Activated CD4-positive, alpha-beta memory T cell treated with anti-CD3 and anti-CD28 coated beads, Interleukin-2, amount 10 ng/mL, durations not matched to agents 7 days and 5 days (primary cell): Measurements from ENCODE around the gene OR2A25. TPM values are rescaled to one million over a fixed set of nuclear protein-coding genes. Genes with fewer than 3 reads are reported as not detected.

Experiments used
- CTCF ChIA-PET: fragments of 350-600 bp; sonication (Branson Sonifier 250); formaldehyde crosslinking; loops from one replicate; lab custom pipeline; 2021; ENCODE audit warnings: antibody characterized with exemption, inconsistent platforms; lab: Charles Lee
- POLR2A ChIA-PET: fragments of 350-600 bp; sonication (Branson Sonifier 250); formaldehyde crosslinking; loops from one replicate; lab custom pipeline; 2021; ENCODE audit warnings: antibody characterized with exemption; lab: Charles Lee
- DNase-seq: peaks from one replicate; pipeline ENCODE4 v3.0.0-alpha.2; 2020
- H3K27ac Mint-ChIP-seq: one replicate; pipeline ENCODE4 v1.8.0; 2021; ENCODE audit warnings: mild to moderate bottlenecking, mixed read lengths
- H3K27me3 Mint-ChIP-seq: one replicate; pipeline ENCODE4 v1.8.0; 2021; ENCODE audit warnings: mixed read lengths
- H3K36me3 Mint-ChIP-seq: one replicate; pipeline ENCODE4 v1.8.0; 2021; ENCODE audit warnings: low read depth, mixed read lengths
- H3K4me1 Mint-ChIP-seq: one replicate; pipeline ENCODE4 v1.8.0; 2021; ENCODE audit warnings: mixed read lengths
- H3K4me3 Mint-ChIP-seq: one replicate; pipeline ENCODE4 v1.8.0; 2021; ENCODE audit warnings: mild to moderate bottlenecking, mixed read lengths
- H3K9me3 Mint-ChIP-seq: one replicate; pipeline ENCODE4 v1.8.0; 2021; ENCODE audit warnings: mixed read lengths
- total RNA-seq, 2 experiments: library from RNA; stranded (reverse); gene quantifications; one replicate each; pipeline ENCODE4 v1.2.3, GENCODE V29; 2021

The OR2A25 gene
- not detected for total RNA-seq

DNA sequence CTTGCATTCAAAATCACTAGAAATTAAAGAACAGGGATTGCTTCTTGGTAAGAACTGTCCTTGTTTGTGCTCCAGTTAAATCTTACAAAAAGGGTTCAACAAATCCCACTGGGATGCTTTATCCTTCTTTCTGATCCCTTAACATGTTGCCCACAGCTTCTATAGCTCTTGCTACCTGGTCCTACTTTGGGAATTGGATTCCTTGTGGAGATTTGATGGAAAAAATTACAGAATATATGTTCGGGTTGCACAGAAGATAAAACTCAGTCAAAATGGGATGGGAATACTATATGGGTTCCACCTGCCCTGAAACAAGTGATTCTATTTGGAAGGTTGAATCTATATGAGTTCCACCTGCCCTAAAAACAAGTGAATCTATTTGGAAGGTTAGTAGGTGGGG lies at the start of gene OR2A25:
Gene OR2A25, plus strand, starts transcription at position 301 of the 400 bp plus-strand sequence. CDS start 4,409 bp downstream, outside the sequence.
- no peak within 1 kb of the TSS for H3K4me3 Mint-ChIP-seq
- H3K27me3 Mint-ChIP-seq, result peaks cover 22% of the 10 kb centered on the region
- CTCF ChIA-PET, result no interaction called here
- DNase-seq, result no peak
- no peaks in the 10 kb centered on the region for H3K9me3 Mint-ChIP-seq
- POLR2A ChIA-PET, result no interaction called here
- H3K36me3 Mint-ChIP-seq, result no peaks in the 10 kb centered on the region
- H3K27ac Mint-ChIP-seq, result no peak within 1 kb of the TSS
- H3K4me1 Mint-ChIP-seq, result no peaks in the 10 kb centered on the region

- ChIA-PET POLR2A (no interaction called here), CTCF (no interaction called here)
- Mint-ChIP-seq H3K36me3 (no peaks in the 10 kb centered on the region), H3K9me3 (no peaks in the 10 kb centered on the region), H3K27me3 (peaks cover 2% of the 10 kb centered on the region), H3K4me1 (no peaks in the 10 kb centered on the region), H3K27ac (no peak overlapping the region), H3K4me3 (no peak overlapping the region)
- no peak for DNase-seq
Observed at GRCh38 chr7:144020340-144020739, 49.3 kb upstream of the OR2A25 start.

DNA sequence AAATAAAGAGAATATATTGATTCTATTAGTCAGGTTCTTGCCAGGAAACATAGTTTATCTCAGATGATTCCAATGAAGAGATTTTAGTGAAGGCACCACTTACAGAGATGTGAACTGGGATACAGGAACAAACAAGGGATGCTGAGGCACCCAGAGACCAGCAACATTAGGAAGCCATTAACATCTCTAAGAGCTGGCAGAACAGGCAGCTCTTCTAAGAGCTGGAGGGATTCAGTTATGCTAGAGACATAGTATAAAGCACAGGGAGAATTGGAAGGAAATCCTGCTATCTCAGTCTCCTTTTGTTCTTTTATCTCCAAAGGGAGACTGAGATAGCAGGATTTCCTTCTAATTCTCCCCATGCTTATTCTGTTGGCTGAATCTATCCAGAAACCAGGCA lies 47.4 kb upstream of the OR2A25 start:
- Mint-ChIP-seq H3K4me3 (no peak overlapping the region), H3K27ac (no peak overlapping the region), H3K4me1 (no peaks in the 10 kb centered on the region), H3K9me3 (no peaks in the 10 kb centered on the region), H3K36me3 (no peaks in the 10 kb centered on the region), H3K27me3 (peaks cover 2% of the 10 kb centered on the region)
- no peak for DNase-seq
- ChIA-PET POLR2A (no interaction called here), CTCF (interaction anchor here (1.4 kb wide), 1 partner anchor 106 kb away, joined by 3 read pairs; no protein-coding TSS in a partner anchor)

- Mint-ChIP-seq H3K36me3 (no peaks in the 10 kb centered on the region), H3K4me3 (no peak overlapping the region), H3K27ac (no peak overlapping the region), H3K4me1 (no peaks in the 10 kb centered on the region), H3K9me3 (no peaks in the 10 kb centered on the region), H3K27me3 (peaks cover 4% of the 10 kb centered on the region)
- ChIA-PET CTCF (no interaction called here), POLR2A (no interaction called here)
- DNase-seq, result no peak
Observed at GRCh38 chr7:144023171-144023827, 46.3 kb upstream of the OR2A25 start.

DNA sequence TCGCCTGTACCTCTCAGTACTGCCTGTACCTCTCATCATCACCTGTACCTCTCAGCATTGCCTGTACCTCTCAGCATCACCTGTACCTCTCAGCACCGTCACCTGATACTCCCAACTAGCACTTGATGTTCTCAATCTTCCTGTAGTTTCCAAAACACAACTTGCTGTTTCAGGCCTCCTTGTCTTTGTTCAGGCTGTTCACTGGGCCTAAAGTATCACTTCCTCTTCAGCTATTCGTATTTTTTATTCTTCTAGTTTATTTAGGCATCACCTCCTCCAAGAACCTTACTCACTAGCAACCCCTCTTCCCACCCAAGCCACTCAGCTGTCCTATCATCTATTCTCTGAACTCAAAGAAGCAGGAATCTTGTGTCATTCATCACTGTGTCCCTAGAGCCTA lies 45.4 kb upstream of the OR2A25 start:
- ChIA-PET POLR2A (no interaction called here), CTCF (no interaction called here)
- Mint-ChIP-seq H3K9me3 (no peaks in the 10 kb centered on the region), H3K27ac (no peak overlapping the region), H3K4me1 (no peaks in the 10 kb centered on the region), H3K4me3 (no peak overlapping the region), H3K27me3 (peaks cover 5% of the 10 kb centered on the region), H3K36me3 (no peaks in the 10 kb centered on the region)
- DNase-seq, result no peak

DNA sequence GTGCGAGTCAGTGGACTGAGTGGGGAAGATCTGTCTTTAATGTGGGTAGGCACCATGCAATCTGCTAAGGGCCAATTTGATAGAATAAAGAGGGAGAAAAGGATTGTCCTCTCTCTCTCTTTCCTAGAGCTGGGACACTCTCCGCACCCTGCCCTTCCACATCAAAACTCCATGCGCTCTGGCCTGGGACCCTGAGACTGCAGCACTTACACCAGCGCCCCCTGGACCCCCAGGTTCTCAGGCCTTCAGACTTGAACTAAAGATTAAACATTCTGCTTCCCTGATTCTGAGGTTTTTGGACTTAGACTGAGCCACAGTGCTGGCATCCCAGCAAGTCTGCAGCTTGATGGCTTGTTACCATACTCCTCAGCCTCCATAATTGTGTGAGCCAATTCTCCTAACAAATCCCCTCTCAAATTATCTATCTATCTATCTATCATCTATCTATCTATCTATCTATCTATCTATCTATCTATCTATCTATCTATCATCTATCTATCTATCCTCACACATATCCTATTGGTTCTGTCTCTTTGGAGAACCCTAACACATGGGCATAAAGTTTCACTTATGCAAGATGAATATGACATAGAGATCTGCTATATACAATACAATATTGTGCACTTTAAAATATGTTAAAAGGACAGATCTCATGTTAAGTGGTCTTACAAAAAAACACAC lies 43.3 kb upstream of the OR2A25 start:
- DNase-seq, result no peak
- no peaks in the 10 kb centered on the region for H3K9me3 Mint-ChIP-seq
- H3K27ac Mint-ChIP-seq, result no peak overlapping the region
- ChIA-PET CTCF (no interaction called here), POLR2A (no interaction called here)
- peaks cover 6% of the 10 kb centered on the region for H3K27me3 Mint-ChIP-seq
- H3K36me3 Mint-ChIP-seq, result no peaks in the 10 kb centered on the region
- H3K4me3 Mint-ChIP-seq, result no peak overlapping the region
- H3K4me1 Mint-ChIP-seq, result no peaks in the 10 kb centered on the region

GRCh38 chr7:144027070-144027469 lies 42.5 kb upstream of the OR2A25 start:
- H3K27me3 Mint-ChIP-seq, result peaks cover 10% of the 10 kb centered on the region
- H3K36me3 Mint-ChIP-seq, result no peaks in the 10 kb centered on the region
- ChIA-PET CTCF (interaction anchor here (1.3 kb wide), 1 partner anchor 126 kb away, joined by 3 read pairs; no protein-coding TSS in a partner anchor), POLR2A (no interaction called here)
- no peak for DNase-seq
- H3K4me1 Mint-ChIP-seq, result no peaks in the 10 kb centered on the region
- H3K9me3 Mint-ChIP-seq, result no peaks in the 10 kb centered on the region
- H3K27ac Mint-ChIP-seq, result no peak overlapping the region
- H3K4me3 Mint-ChIP-seq, result no peak overlapping the region

DNA sequence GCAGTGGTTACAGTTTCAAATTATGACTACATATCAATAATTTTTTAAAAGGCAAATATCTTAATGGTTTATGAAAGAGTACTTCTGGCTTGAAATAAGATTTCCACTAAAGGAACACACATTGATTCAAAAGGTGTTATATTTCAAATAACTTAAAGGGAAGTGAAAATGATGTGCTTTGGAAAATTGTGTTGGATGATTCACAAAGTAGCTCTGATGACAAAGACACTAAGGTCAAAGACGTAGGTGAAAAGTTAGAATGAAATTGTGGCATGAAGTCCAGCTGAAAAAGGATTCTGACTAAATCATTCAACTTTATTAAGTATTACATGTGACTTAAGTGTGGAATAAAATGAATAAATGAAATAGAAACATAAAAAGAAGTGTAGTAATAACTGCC lies 41.6 kb upstream of the OR2A25 start:
- no peak overlapping the region for H3K4me3 Mint-ChIP-seq
- no peaks in the 10 kb centered on the region for H3K36me3 Mint-ChIP-seq
- H3K4me1 Mint-ChIP-seq, result no peaks in the 10 kb centered on the region
- H3K27me3 Mint-ChIP-seq, result peaks cover 11% of the 10 kb centered on the region
- no peak for DNase-seq
- no peak overlapping the region for H3K27ac Mint-ChIP-seq
- CTCF ChIA-PET, result interaction anchor here (1.3 kb wide), 1 partner anchor 127 kb away, joined by 3 read pairs; no protein-coding TSS in a partner anchor
- no peaks in the 10 kb centered on the region for H3K9me3 Mint-ChIP-seq
- POLR2A ChIA-PET, result no interaction called here

- no peak overlapping the region for H3K4me3 Mint-ChIP-seq
- H3K36me3 Mint-ChIP-seq, result no peaks in the 10 kb centered on the region
- CTCF ChIA-PET, result interaction anchor here (1.3 kb wide), 1 partner anchor 127 kb away, joined by 3 read pairs; no protein-coding TSS in a partner anchor
- H3K4me1 Mint-ChIP-seq, result no peaks in the 10 kb centered on the region
- POLR2A ChIA-PET, result no interaction called here
- DNase-seq, result no peak
- peaks cover 14% of the 10 kb centered on the region for H3K27me3 Mint-ChIP-seq
- no peak overlapping the region for H3K27ac Mint-ChIP-seq
- H3K9me3 Mint-ChIP-seq, result no peaks in the 10 kb centered on the region
Observed at GRCh38 chr7:144028547-144028946, 41.1 kb upstream of the OR2A25 start.

- Mint-ChIP-seq H3K9me3 (no peaks in the 10 kb centered on the region), H3K27ac (no peak overlapping the region), H3K4me3 (no peak overlapping the region), H3K27me3 (peaks cover 17% of the 10 kb centered on the region), H3K4me1 (no peaks in the 10 kb centered on the region), H3K36me3 (no peaks in the 10 kb centered on the region)
- POLR2A ChIA-PET, result no interaction called here
- no peak for DNase-seq
- CTCF ChIA-PET, result no interaction called here
Observed at GRCh38 chr7:144032516-144032915, 37.1 kb upstream of the OR2A25 start.

DNA sequence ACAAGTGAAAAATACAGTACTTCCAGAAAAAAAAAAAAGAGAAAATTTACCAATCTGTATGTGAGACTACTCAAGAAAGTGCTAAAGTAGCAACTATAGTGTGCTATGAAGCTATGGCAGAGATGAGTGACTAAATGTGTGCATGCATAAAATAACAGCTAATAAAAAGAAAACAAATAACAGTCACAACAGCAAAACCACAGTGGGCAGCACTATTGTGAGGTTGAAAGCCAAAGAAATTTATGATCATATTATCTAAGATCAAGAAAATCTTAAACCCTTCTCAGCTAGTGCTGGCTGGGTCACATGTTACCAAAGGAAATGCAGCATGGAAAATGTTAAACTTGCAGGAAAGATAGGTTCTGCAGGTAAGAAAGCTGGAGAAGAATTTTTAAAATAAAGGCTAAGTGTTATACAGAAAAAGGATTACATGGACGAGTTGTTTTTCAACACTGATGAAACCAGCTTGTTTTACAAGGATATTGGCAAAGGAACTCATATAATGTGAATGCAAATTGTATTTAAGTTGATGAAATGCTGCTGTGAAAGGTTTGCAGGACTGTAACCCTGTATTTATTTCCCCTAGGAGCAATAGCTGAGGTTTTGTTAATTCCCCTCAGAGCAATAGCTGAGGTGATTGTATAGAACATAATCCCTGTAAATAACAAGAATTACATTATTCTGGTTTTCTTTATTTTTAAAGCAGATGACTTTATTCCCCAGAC lies 36.5 kb upstream of the OR2A25 start:
- CTCF ChIA-PET, result no interaction called here
- Mint-ChIP-seq H3K4me1 (no peaks in the 10 kb centered on the region), H3K36me3 (no peaks in the 10 kb centered on the region), H3K27ac (no peak overlapping the region), H3K4me3 (no peak overlapping the region), H3K9me3 (no peaks in the 10 kb centered on the region), H3K27me3 (peaks cover 15% of the 10 kb centered on the region)
- DNase-seq, result no peak
- POLR2A ChIA-PET, result no interaction called here

DNA sequence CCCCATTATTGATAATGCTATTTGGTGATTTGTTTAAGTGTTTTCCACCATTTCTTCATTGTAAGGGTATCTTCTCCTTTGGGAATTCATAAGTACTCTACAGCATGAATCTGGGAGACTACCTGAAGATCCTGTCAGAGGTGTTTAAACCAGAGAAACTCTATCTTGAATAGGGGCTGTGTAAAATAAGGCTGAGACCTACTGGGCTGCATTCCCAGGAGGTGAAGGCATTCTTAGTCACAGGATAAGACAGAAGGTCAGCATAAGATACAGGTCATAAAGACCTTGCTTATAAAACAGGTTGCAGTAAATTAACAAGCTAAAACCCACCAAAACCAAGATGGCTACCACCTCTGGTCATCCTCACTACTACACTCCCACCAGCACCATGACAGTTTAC lies 34.2 kb upstream of the OR2A25 start:
- Mint-ChIP-seq H3K9me3 (no peaks in the 10 kb centered on the region), H3K4me3 (no peak overlapping the region), H3K36me3 (no peaks in the 10 kb centered on the region), H3K27ac (no peak overlapping the region), H3K27me3 (peaks cover 14% of the 10 kb centered on the region), H3K4me1 (no peaks in the 10 kb centered on the region)
- DNase-seq, result no peak
- POLR2A ChIA-PET, result no interaction called here
- CTCF ChIA-PET, result no interaction called here

DNA sequence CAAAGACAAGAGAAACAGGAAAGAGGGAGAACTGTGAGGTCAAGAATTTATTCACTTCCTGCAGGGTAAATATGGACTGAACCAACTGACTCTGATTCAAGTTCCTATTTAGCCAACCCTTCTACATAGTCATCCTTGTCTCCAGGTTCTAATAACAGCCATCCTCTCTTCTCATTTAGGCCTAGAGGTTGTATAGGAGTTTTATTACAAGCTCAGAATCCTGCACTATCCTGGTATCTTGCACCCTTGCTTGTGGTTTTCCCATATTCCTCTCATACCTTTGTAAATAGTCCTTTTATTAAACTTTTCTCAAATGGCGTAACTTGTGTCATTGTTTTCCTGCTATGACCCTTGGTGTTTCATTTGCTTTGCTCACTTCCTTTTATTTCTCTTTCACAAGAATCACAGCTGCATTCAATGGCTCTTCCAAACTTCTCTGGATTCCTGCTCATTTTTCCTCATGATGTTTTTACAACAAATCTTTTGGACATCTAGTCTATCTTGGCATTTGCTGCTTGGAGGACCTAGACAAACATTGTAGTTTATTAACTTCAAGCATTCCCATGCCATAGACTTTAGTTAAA lies 33.2 kb upstream of the OR2A25 start:
- Mint-ChIP-seq H3K27ac (no peak overlapping the region), H3K4me3 (no peak overlapping the region), H3K36me3 (no peaks in the 10 kb centered on the region), H3K9me3 (no peaks in the 10 kb centered on the region), H3K27me3 (peaks cover 13% of the 10 kb centered on the region), H3K4me1 (no peaks in the 10 kb centered on the region)
- POLR2A ChIA-PET, result no interaction called here
- CTCF ChIA-PET, result no interaction called here
- DNase-seq, result no peak
